Fibroblast of skin of left quadriceps (primary cell): ENCODE results near the gene GABRB1.
"Not testable (repeated sequence)": the region's sequence is repeated elsewhere in the genome, so short reads cannot be mapped to it uniquely, and the experiment has no call there.

Experiments used
- DNase-seq, 2 experiments: peaks; one replicate each; pipeline ENCODE4 v3.0.0-alpha.2; 2013; ENCODE audit warnings: low read depth in 2 of 2

The GABRB1 gene

DNA sequence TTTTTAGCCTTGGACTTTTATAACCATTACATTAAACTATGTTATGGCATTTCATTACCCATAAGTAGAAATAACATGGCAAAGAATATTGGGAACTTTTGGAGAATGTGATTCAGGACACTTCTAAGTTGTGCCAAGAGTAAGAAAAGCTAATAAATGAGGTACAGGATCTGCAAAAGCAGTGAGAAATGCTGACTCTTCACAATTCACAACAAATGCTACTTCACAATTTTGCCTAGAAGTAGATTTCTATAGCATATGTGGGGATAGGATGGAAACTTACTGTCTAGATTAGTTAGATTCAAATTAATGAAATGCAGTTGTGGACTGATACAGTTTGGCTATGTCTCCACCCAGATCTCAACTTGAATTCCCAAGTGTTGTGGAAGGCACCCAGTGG lies 258.4 kb downstream of the GABRB1 start:
- DNase-seq: no peak

DNA sequence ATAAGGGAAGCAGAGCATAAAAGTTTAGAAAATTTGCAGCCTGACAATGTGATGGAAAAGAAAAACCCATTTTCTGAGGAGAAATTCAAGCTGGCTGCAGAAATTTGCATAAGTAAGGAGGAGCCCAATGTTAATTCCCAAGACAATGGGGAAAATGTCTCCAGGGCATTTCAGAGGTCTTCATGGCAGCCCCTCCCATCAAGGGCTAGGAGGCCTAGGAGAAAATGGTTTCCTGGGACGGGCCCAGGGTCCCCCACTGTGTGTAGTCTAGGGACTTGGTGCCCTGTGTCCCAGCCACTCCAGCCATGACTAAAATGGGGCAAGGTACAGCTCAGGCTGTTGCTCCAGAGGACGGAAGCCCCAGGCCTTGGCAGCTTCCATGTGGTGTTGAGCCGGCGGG lies 259.5 kb downstream of the GABRB1 start:
- DNase-seq: not testable (repeated sequence)

DNA sequence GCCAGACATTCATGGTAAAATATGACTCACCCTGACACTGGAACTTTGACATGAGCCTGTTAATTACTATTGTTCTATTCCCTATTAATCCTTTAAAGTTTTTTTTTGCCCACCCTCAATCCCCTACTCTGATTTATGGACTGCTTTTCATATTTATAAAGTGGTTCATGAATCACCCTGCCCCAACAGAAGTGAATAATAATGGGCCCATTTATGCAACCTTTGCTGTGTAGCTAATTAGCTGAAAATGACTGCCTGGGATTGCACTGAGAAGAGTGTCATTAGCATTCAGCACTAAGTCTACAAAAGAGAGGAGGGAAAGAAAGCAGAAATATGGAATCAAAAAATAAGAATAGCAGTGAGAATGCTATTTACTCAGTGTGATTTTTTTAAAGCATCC lies 277.8 kb downstream of the GABRB1 start:
- DNase-seq: no peak

DNA sequence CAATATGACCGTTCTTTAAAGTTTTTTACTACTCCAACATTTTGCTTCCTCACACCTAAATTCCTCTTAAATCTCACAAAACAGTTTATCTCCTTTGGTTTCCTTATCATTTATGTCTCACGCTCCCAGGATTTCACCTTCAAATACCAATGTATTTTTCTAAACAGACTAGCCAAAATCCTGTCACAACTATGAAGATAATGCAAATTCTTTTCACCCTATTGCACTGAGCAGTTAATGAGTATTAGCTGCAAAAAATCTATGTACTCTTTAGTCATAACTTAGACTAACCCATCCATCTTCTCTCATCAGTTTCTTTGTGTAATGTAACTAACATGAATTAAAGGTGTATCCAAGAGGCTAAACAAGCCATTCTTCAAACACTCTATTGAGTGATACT lies 280.8 kb downstream of the GABRB1 start:
- no peak for DNase-seq

DNA sequence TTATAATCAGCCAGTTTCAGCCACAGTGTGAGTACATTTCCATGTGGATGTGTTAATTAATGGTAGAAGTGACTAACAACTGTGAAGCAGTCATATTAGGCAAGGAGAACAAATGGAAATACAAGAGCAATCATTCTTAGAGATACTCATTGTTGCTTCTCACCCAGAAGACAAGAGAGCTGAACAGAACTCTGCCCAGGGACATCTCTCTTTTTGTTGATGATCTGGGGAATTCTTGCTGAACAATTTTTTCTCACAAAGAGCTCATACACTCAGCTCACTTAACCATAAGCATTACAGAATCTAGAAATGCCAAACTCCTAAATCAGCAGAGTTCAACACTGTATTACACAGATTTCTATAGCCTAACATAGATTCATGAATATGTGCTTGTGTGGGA lies 282.0 kb downstream of the GABRB1 start:
- no peak for DNase-seq

DNA sequence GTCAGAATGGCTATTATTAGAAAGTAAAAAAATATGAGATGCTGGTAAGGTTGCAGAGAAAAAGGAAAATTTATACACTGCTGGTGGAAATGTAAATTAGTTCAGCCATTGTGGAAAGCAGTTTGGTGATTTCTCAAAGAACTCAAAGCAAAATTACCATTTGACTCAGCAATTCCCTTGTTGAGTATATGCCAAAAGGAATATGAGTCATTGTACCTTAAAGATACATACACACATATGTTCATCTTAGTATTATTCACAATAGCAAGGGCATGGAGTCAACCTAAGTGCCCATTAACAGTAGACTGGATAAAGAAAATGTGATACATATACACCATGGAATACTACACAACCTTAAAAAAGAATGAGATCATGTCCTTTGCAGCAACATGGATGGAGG lies 284.0 kb downstream of the GABRB1 start:
- DNase-seq: peak; percentile 1 to 8

DNA sequence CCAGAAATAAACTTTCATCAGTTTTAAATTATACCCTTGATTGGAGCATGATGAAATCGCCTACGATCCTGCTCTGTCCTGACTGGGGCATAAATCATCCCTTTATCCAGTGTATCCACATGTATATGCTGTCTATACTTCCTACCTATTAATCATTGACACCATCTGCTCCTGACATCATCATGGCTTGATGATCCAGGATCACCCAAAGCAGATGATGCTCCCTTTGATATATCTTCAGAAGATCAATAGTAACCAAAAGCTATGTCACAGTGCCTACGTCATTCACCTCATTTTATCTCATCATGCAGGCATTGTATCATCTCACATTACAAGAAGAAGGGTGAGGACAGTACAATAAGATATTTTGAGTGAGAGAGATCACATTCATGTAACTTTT lies 294.7 kb downstream of the GABRB1 start:
- DNase-seq: no peak

DNA sequence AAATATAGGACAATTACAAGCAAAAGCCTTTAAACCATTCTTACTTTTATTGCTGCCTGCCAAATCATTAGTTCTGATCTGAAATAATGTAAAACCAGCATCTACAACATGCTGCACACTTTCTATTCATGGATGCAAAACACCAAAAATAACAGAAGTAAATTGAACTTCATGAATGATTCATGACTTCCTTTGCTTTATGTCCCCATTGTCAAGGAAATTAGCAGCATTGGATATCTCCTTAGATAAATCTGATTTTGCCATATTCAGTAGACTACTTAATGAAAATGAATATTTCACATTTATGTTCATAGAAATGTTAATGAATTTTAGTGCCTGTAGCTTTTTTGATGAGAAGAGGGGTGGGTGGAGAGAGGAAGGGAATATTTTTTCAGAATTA lies 299.5 kb downstream of the GABRB1 start:
- no peak for DNase-seq

DNA sequence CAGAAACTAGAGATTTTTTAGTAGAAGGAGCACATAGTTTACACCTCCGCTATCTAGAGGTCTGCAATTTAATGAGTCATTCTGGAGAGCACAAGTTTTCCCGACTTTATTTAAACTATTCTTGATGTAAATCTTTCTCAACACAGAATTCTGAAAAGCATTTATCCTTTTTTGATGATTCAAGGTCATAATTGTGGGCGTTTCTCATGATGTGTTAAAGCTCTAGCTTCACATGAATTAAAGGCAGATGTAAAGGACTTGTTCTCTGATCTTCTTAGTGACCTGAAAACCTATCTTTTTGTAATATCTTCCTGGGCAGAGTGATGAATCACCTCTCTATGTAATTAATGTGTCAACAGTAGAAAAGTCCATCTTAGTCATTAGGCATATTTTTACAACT lies 303.3 kb downstream of the GABRB1 start:
- no peak for DNase-seq

DNA sequence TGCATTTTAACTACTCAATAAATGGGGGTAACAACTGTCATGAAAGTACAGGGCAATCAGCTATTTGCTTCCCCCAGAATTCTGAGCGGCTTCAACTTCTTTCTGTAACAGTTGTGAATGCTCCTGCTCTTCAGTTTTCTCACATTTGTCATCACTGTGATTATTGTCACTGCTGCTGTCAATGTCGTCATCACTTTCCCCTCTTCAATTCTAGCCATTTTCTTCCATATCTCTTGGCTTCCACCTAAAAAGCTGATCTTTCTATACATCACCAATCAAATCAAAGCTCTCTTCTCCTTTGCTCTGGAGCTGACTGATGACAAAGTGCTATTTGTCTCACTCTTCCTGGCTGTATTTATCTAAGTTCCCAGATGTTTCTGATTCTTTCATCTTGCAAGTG lies 306.5 kb downstream of the GABRB1 start:
- DNase-seq: no peak

DNA sequence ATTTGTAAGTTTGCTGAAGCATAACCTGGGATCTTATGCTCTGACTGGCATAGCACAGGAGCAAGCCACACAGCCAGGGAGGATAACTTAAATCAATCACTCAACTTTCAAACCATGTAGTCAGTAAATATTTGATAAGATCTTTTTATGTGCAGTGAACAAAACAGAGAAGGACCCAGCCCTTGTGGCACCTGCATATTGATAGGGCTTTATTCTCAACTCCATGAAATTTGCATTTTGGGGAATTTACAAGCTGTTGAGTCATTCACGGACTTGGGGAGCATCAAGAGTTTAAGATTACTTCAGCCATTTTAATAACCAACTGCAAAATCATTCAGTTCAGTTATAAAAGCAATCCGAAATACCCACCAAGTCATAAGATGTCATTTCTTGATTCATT lies 309.5 kb downstream of the GABRB1 start:
- DNase-seq: no peak

DNA sequence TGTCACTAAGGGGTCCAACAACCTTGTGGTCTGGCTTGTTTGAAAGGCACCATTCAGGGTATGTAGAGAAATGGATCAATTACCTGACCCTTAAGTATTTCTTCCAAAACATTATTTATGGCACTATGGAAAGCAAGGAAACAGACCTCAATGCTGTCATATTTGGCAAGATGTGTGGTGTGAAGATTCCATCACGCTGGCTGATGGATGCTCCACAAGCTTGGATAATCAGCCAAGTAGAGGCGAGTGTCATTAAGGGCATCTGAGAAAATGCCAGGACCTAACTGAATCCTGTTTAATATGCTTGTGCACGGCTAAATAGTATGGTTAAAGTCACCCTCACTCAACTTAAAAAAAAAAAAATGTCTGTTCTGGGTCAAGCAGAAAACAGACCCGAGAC lies 311.4 kb downstream of the GABRB1 start:
- no peak for DNase-seq

DNA sequence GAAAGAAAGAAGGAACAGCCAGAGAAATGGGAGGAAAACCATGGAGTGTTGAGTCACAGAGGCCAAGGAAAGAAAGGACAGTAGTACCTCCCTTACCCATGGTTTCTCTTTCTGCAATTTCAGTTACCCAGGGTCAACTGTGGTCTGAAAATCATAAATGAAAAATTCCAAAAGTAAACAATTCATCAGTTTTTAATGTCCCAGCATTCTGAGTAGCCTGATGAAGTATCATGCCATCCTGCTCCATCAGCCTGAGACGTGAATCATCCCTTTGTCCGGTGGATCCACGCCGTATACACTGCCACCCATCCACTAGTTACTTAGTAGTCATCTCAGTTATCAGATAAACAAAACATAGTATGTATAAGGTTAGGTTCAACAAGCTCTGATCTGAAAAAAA lies 318.0 kb downstream of the GABRB1 start:
- DNase-seq: no peak

DNA sequence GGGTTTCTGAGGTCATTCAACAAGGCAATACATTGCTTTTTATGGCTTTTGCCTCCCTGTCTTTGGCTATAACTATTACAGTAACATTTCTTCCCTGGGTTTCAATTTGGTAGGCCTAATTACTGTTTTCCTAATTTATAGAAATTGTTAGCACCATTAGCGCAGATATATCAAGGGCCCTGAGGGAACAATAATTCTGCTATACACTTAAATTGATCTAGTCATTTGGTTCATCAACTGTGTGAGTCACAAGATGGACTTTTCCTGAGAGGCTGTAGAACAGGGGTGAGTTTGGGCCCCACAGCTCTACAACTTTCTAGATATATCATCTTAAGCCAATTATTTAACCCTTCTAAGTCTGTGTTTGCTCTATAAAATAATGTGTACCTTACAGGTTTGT lies 324.2 kb downstream of the GABRB1 start:
- DNase-seq: no peak

DNA sequence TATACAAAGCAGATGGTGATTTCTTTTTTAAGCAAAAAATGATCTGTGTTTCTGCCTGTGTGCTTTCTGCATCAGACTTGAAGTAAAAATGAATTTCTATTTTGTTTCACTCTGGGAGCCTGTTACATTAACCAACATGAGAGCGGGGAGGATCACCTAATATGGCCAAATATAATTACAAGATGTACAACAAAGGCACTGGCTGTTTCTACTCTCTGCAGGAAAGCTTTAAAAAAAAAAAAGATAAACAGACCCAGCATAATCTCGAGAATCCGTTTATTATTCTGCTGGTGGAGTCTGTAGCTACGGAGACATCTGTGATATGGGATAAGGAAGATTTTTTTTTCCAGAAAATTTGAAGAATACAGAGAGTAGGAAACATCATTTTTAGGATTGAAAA lies 328.5 kb downstream of the GABRB1 start:
- no peak for DNase-seq

DNA sequence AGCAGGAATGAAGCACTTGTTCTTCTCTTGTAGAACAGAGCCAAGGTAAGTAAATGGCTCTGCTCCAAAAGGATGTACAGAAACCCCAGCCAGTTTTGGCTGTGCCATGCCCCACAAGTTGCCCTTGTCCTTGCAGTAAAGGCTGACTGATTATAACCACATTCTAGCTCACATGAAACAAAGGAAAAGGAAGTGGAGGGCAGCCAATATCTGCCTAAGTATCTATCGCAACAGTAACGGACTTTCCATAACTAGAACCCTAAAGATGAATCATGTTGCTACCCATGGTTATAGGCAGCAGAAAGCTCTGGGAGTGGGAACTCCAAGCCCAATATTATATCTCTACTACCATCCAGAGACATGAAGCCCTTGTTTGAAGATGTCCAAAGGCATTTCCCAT lies 336.4 kb downstream of the GABRB1 start:
- DNase-seq: no peak

DNA sequence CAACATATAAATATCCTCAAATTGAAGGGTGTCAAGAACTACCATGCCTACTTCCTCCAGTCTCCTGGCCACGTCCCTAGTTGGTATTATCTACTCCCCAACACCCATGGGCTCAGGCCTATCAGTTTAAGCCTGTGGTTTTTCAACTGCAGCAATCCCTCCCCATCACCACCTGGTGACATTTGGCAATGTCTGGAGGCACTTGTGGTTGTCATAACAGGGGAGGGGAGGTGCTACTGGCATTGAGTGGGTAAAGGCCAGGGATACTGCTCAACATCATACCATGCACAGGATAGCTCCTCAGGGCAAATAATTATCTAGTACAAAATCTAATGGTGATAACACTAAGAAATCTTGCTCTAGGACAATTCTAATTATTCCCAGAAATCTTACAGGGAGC lies 336.8 kb downstream of the GABRB1 start:
- no peak for DNase-seq

DNA sequence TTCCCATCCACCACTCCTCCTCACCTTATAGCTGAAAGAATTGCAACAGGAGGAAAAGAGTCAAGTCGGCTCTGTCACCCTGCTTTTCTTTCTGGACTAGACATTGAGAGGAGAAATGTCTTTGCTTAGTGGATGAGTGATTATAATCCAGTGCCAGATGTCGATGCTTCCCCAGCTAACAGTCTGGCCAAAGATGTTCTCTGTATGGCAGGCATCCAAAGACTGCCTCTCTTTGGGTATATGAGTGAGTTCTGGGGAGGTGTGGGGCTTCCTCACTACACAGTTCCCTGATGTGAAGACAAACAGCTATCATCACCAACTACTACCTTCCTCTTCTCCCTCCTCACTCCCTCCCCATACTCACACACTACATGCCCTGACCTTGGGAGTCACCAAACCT lies 341.2 kb downstream of the GABRB1 start:
- no peak for DNase-seq

DNA sequence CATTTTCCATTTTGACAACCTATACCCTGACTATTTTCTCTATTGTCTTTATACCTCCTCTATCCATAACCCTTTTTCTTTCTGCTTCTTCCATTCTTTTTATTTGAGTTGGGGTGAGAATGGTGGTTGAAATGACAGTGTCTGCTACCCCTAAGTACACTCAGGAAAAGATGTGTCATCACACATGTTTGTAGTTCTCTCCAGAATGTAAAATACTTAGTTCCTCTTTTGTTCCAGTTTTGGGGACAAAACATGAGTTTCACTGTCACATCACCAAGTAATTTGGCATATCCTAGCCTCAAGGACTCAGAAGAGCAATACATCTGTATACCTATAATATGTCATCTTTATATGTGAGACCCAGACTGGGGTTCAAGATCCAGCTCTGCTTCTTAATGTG lies 341.8 kb downstream of the GABRB1 start:
- no peak for DNase-seq

DNA sequence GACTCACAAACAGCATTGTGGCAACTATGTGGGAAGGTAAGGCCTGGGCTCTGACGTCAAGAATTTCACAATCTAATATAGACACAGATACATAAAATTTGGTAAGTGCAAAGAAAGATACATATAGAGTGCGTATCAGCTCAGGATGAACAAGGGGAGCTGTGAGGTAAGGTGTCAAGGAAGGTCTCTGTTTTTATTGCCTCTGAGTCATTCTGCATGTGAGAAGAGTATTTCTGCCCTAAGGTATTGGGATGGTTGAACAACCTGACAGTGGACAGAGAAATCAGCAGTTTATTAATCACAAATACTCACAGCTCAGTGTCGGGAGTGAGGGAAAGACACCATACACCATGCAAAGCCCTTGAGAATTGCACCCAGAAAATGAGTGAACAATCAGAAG lies 342.3 kb downstream of the GABRB1 start:
- no peak for DNase-seq

DNA sequence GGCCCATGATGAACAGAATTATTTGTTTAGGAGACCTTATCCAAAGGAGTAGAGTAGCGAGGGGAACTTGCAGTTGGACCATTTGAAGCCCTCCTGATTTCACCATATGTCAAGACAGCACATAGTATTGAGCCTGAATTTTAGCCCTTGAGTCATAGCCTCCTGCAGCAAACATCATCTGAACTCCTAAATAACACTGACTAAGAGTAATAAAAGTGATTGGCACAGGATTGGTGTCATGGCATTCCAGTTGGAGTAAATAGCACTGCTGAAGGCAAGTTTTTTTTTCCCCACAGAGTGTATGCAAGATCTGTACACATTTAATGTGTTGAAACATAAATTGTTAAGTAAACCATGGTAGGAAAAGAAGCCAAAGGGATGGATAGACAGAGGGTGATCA lies 343.1 kb downstream of the GABRB1 start:
- peak; percentile 14 to 15 for DNase-seq

DNA sequence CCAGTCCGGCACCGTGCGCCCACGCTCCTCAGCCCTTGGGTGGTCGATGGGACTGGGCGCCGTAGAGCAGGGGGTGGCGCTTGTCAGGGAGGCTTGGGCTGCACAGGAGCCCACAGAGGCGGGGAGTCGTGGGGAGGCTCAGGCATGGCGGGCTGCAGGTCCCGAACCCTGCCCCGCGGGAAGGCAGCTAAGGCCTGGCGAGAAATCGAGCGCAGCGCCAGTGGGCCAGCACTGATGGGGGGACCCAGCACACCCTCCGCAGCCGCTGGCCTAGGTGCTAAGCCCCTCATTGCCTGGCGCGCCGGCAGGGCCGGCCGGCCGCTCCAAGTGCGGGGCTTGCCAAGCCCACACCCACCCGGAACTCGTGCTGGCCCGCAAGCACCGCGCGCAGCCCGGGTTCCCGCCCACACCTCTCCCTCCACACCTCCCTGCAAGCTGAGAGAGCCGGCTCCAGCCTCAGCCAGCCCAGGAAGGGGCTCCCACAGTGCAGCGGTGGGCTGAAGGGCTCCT lies 346.7 kb downstream of the GABRB1 start:
- not testable (repeated sequence) for DNase-seq

DNA sequence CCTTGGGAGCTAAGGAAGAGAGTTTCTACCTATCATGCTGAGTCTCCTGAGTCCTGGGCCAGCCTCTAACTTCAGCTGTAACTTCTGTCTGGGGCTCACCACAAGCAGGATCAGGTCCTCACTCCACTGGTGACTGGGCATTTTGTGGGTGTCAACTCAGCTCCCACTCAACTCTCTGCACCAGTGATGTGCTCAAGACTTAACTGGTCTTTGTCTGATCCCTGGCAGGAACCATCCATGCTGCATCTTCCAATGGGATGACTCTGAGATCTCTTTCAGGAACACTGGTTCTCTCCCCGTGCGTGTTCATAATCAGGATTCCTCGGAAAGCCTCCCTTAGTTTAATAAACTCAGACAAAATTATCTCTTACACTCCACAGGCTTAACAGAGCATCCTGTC lies 349.8 kb downstream of the GABRB1 start:
- DNase-seq: no peak

DNA sequence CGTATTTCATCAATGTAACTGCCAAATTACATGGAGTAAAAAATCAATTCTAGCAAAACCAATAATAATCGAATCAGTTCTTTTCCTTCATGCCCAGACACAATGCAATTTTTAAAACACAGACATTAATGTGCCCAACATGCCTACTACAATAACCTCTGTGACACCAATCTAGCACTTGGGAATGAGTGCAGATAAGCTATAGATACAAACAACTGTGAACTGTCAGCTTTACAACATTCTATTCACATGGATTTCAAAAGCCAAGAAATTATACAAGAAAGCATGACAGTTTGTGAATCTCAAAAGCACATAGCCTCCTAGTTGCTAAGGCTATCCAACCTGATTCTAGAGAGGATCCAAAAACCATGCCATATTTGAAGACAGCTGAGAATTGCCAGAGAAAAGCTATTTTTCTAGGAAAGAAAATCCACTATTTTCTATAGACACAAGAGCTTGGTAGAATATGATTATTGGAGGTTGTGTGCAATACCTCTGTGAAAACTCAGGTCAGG lies 351.5 kb downstream of the GABRB1 start:
- no peak for DNase-seq
